GM12878 (cell line): ENCODE measurements around the gene YAP1. TPM values are rescaled to one million over a fixed set of nuclear protein-coding genes. Genes with fewer than 3 reads are reported as not detected.

Experiments used
- ATAC-seq: fragments of 200-7000 bp; cut with Tn5 transposase; 3 replicates; pipeline ENCODE4 v1.9.1; 2020; ENCODE audit warnings: mild to moderate bottlenecking, moderate library complexity
- BruUV-seq: library from RNA; stranded (reverse); fragments of 400-500 nt; replicated peaks from 2 replicates; lab custom pipeline; 2021; lab: Mats Ljungman, UMichigan
- CTCF ChIA-PET: fragments of 300-600 bp; sonication (Branson Sonifier 250); formaldehyde crosslinking; extraction: SDS; loops from one replicate; lab custom pipeline; 2021; ENCODE audit warnings: inconsistent platforms; lab: Yijun Ruan, JAX
- POLR2A ChIA-PET: fragments of 350-600 bp; formaldehyde crosslinking; extraction: SDS; loops from one replicate; lab custom pipeline; 2021; ENCODE audit warnings: inconsistent platforms; lab: Charles Lee
- RAD21 ChIA-PET: fragments of 300-600 bp; sonication (Branson Sonifier 250); formaldehyde crosslinking; loops from one replicate; lab custom pipeline; 2023; ENCODE audit warnings: antibody characterized with exemption; ENCODE audit not compliant: unreplicated experiment; lab: Charles Lee
- SMC1A ChIA-PET: fragments of 300-600 bp; sonication (Branson Sonifier 250); formaldehyde crosslinking; loops from one replicate; lab custom pipeline; 2023; ENCODE audit not compliant: unreplicated experiment, uncharacterized antibody; lab: Charles Lee
- DNase-seq: peaks from one replicate; pipeline ENCODE4 v3.0.0-alpha.2; 2011; ENCODE audit warnings: low read depth, low spot score
- FAIRE-seq: peaks from 3 replicates; lab custom pipeline; 2011; peaks lifted over from hg19 to GRCh38; lab: Jason Lieb, UNC
- H2AFZ ChIP-seq: 2 replicates; pipeline ENCODE4 v1.6.0; 2011; ENCODE audit warnings: low read depth, low read length, control low read depth; ENCODE audit not compliant: control insufficient read depth
- H3K27ac ChIP-seq: 2 replicates; pipeline ENCODE4 v1.5.1; 2011; ENCODE audit warnings: control low read depth; ENCODE audit not compliant: control insufficient read depth, insufficient read depth
- H3K27me3 ChIP-seq, 2 experiments: replicated peaks in 1 of 2; 2 replicates each; pipeline versions ENCODE4 v1.6.0 to v1.6.1; 2011; ENCODE audit warnings: low read length in 1 of 2; ENCODE audit not compliant: control insufficient read depth in 2 of 2, insufficient read depth in 2 of 2
- H3K36me3 ChIP-seq, 2 experiments: 2 replicates each; pipeline ENCODE4 v1.5.1; 2011; ENCODE audit warnings: low read length in 1 of 2; ENCODE audit not compliant: control insufficient read depth in 2 of 2, insufficient read depth in 2 of 2
- H3K4me1 ChIP-seq: 2 replicates; pipeline ENCODE4 v1.6.1; 2011; ENCODE audit warnings: mild to moderate bottlenecking, low read length, moderate library complexity, mixed read lengths; ENCODE audit not compliant: control insufficient read depth, insufficient read depth
- H3K4me2 ChIP-seq: 2 replicates; pipeline ENCODE4 v1.6.0; 2011; ENCODE audit warnings: control low read depth; ENCODE audit not compliant: control insufficient read depth, insufficient read depth
- H3K4me3 ChIP-seq: fragments of 200-600 bp; sonication (generic); 2 replicates; pipeline ENCODE4 v1.5.1; 2016
- H3K79me2 ChIP-seq: 2 replicates; pipeline ENCODE4 v1.6.0; 2011; ENCODE audit warnings: low read length; ENCODE audit not compliant: control insufficient read depth, insufficient read depth
- H3K9ac ChIP-seq: 2 replicates; pipeline ENCODE4 v1.8.0; 2011; ENCODE audit warnings: low read length, control low read depth, mixed read lengths; ENCODE audit not compliant: control insufficient read depth, insufficient read depth
- H3K9me3 ChIP-seq: replicated peaks from 3 replicates; pipeline ENCODE4 v1.5.1; 2011; ENCODE audit warnings: mild to moderate bottlenecking, low read length; ENCODE audit not compliant: control insufficient read depth, insufficient read depth
- H4K20me1 ChIP-seq: 2 replicates; pipeline ENCODE4 v1.6.0; 2011; ENCODE audit not compliant: control insufficient read depth, insufficient read depth
- CUX1 ChIP-seq: IDR thresholded peaks from 2 replicates; pipeline ENCODE4 v1.6.1; 2012; ENCODE audit warnings: improper control_type of control experiment, low read depth, low read length; ENCODE audit not compliant: insufficient replicate concordance
- MTA3 ChIP-seq: IDR thresholded peaks from 2 replicates; pipeline ENCODE4 v1.6.1; 2012; ENCODE audit warnings: low read length, inconsistent platforms, borderline replicate concordance
- POLR2AphosphoS2 ChIP-seq: IDR thresholded peaks from 2 replicates; pipeline ENCODE4 v1.6.1; 2011; ENCODE audit warnings: low read depth, mild to moderate bottlenecking, low read length, improper control_type of control experiment, moderate library complexity
- RAD21 ChIP-seq: IDR thresholded peaks from 2 replicates; pipeline ENCODE4 v1.6.1; 2011; ENCODE audit warnings: mild to moderate bottlenecking, low read depth, low read length, moderate library complexity; ENCODE audit not compliant: insufficient read depth
- WGBS: methylation state at CpG from one replicate; pipeline ENCODE4 v1.1.6; 2016; ENCODE audit warnings: low lambda C conversion rate; ENCODE audit not compliant: insufficient replicate concordance, insufficient coverage; ENCODE audit errors: missing lambda C conversion rate; 5-methylcytosine and 5-hydroxymethylcytosine counted together
- in situ Hi-C: fragments of 300-500 bp; cut with MboI; formaldehyde crosslinking; loops from 9 replicates; pipeline ENCODE4 v1.14.3; 2018; ENCODE audit warnings: mixed read lengths
- intact Hi-C: fragments of 100-400 bp; cut with micrococcal nuclease; formaldehyde crosslinking; loops from one replicate; pipeline ENCODE4 v1.14.2; 2022; ENCODE audit not compliant: unreplicated experiment
- polyA plus RNA-seq, 11 experiments: library from polyadenylated mRNA; depleted of rRNA in 4 of 11; unstranded in 6 of 11; stranded (reverse) in 5 of 11; fragments of >200 nt; fragmentation: Nextera tagmentation in 4 of 11; fragmentation: Illumina TruSeq in 1 of 11; extraction: Ambion mirVana in 4 of 11; extraction: Trizol in 1 of 11; gene quantifications; 1 replicate in 1 of 11; 2 replicates in 10 of 11; pipeline versions ENCODE4 v1.2.1 to v1.2.3, GENCODE V29; 2011 to 2016; ENCODE audit warnings: inconsistent platforms in 2 of 11, missing spikeins in 2 of 11, low read depth in 1 of 11
- total RNA-seq, 4 experiments: library from RNA; depleted of rRNA in 3 of 4; stranded (reverse); fragments of >200 nt in 3 of 4; fragmentation: Illumina TruSeq in 1 of 4; extraction: Trizol in 1 of 4; gene quantifications; 2 replicates each; pipeline versions ENCODE4 v1.2.1 to v1.2.3, GENCODE V29; 2013 to 2021

The YAP1 gene
- total and polyA plus RNA-seq, 10 of the 15 experiments (the other 5 are each of a cell fraction or from before 2014, with no cell fraction given) = 0.03 to 0.33 (median 0.10) TPM; not detected in 6

- TF ChIP-seq RAD21 = no peak
- TF ChIP-seq CUX1 = no peak
These were observed 11.1 kb downstream of the YAP1 start (continued) for GRCh38 chr11:102121329-102121728.

GRCh38 chr11:102134597-102134996, 24.4 kb downstream of the YAP1 start:
- intact Hi-C loops (no loop called here), in situ Hi-C loops (no loop called here)
- Histone ChIP-seq H2AFZ (no peak overlapping the region), H3K9me3 (no peaks in the 10 kb centered on the region), H3K4me1 (no peaks in the 10 kb centered on the region), H3K27me3 (peaks cover 0 to 2% of the 10 kb centered on the region in 2 experiments; a peak in 2 of 4 replicates), H3K79me2 (no peaks in the 10 kb centered on the region), H3K9ac (no peak overlapping the region), H3K4me3 (no peak overlapping the region), H3K36me3 (no peaks in the 10 kb centered on the region), H3K27ac (no peak overlapping the region), H4K20me1 (no peaks in the 10 kb centered on the region), H3K4me2 (no peak overlapping the region)
- 25% methylated on average over 3 of the region's 3 CpGs for WGBS
- POLR2A ChIA-PET = no interaction called here
- ATAC-seq = no peak
- no peak for FAIRE-seq
- CTCF ChIA-PET = no interaction called here
- SMC1A ChIA-PET = no interaction called here
- RAD21 ChIA-PET = no interaction called here
- TF ChIP-seq MTA3 (no peak), POLR2AphosphoS2 (no peak)
- DNase-seq = no peak
- no TSS peak for BruUV-seq
